ENCODE results near the gene KLK7. TPM values are rescaled to one million over a fixed set of nuclear protein-coding genes. Genes with fewer than 3 reads are reported as not detected.

KLK7 gene
- 100 to 1,000 TPM in 3 of 4 donors, 10 to 100 TPM in 1; 48.3 to 418 (median 218) TPM for total RNA-seq

GRCh38 chr19:50983625-50984292, at the start of gene KLK7:
Gene KLK7, minus strand, starts transcription at chr19:50983917. Its CDS starts 1,518 bp downstream, at chr19:50982399.
- Histone ChIP-seq H3K27me3 (peaks cover 42% of the 10 kb centered on the region), H3K36me3 (no peaks in the 10 kb centered on the region), H3K9me3 (no peaks in the 10 kb centered on the region), H3K4me3 (peak within 1 kb of the TSS; percentile 18), H3K27ac (no peak within 1 kb of the TSS), H3K4me1 (peaks cover 16% of the 10 kb centered on the region)
- DNase-seq (ENCODE audit: low spot score in 2 of 2), result no peak
- no peak for TF ChIP-seq POLR2AphosphoS5 (IDR thresholded peaks at IDR 0.05)
- TF ChIP-seq, protein P1, sequence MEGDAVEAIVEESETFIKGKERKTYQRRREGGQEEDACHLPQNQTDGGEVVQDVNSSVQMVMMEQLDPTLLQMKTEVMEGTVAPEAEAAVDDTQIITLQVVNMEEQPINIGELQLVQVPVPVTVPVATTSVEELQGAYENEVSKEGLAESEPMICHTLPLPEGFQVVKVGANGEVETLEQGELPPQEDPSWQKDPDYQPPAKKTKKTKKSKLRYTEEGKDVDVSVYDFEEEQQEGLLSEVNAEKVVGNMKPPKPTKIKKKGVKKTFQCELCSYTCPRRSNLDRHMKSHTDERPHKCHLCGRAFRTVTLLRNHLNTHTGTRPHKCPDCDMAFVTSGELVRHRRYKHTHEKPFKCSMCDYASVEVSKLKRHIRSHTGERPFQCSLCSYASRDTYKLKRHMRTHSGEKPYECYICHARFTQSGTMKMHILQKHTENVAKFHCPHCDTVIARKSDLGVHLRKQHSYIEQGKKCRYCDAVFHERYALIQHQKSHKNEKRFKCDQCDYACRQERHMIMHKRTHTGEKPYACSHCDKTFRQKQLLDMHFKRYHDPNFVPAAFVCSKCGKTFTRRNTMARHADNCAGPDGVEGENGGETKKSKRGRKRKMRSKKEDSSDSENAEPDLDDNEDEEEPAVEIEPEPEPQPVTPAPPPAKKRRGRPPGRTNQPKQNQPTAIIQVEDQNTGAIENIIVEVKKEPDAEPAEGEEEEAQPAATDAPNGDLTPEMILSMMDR (IDR thresholded peaks at IDR 0.05), result no peak
- TF ChIP-seq POLR2A (IDR thresholded peaks at IDR 0.05), result no peak
- TF ChIP-seq EP300 (IDR thresholded peaks at IDR 0.05), result no peak
- WGBS, result 11% methylated on average over 21 of the region's 28 CpGs

DNA sequence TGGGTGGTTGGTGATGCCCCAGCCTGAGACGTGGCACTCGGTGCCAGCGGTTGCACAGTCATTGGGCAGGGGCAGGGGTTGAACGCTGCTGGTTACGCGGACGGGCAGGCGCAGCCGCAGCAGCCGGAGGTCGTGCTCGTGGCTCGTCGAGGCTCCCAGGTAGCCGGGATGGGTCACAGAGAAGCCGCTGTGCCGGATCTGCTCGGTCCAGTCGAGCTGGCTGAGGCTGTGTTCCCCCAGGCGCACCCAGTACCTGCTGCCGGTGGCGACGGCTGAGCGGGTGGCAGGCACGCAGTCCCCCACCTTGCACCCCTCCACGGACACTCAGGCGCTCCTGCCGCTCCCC, 48.1 kb upstream of the KLK7 start:
- TF ChIP-seq POLR2AphosphoS5 (IDR thresholded peaks at IDR 0.05) (no peak), EP300 (IDR thresholded peaks at IDR 0.05) (no peak), POLR2A (IDR thresholded peaks at IDR 0.05) (no peak)
- TF ChIP-seq, protein P1 (IDR thresholded peaks at IDR 0.05), result no peak
- Histone ChIP-seq H3K4me1 (peaks cover 3% of the 10 kb centered on the region), H3K27ac (no peak overlapping the region), H3K9me3 (no peaks in the 10 kb centered on the region), H3K4me3 (no peak overlapping the region), H3K27me3 (peaks cover 16% of the 10 kb centered on the region), H3K36me3 (no peaks in the 10 kb centered on the region)
- 91% methylated on average over 12 of the region's 28 CpGs for WGBS
- DNase-seq (ENCODE audit: low spot score in 2 of 2), result peak in 1 of 2 donors; percentile 52

DNA sequence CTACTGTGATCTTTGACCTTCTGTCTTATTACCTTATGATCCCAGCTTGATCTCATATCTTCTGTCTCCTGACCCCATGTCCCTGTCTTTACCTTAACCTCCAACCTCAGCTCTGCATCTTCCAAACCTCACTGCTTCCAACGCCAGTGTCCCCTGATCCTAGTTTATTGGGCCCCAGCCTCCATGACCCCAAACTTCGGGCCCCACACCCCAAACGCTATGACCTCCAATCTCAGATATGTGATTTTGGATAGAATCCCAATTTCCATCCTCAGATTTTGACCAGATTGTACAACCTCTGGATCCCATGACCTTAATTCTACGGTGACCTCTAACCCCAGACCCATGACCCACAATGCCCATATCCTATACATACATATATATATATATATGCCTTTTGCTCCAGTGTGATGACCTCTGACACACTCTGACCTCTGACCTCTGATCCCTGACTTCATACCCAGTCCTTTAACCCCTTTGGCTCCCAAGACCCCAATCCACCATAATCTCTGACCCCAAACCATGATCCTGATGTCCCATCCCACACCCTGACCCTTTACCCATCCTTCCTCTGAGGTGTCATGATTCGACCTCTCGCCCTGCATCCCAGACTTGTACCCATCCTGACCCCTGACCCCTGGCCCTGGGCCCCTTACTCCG, 47.6 kb upstream of the KLK7 start:
- TF ChIP-seq EP300 (IDR thresholded peaks at IDR 0.05) (no peak), POLR2A (IDR thresholded peaks at IDR 0.05) (no peak), POLR2AphosphoS5 (IDR thresholded peaks at IDR 0.05) (no peak)
- TF ChIP-seq, protein P1 (IDR thresholded peaks at IDR 0.05), result no peak
- peak in 1 of 2 donors; percentile 18 for DNase-seq (ENCODE audit: low spot score in 2 of 2)
- Histone ChIP-seq H3K9me3 (no peaks in the 10 kb centered on the region), H3K27ac (no peak overlapping the region), H3K36me3 (no peaks in the 10 kb centered on the region), H3K27me3 (peaks cover 18% of the 10 kb centered on the region), H3K4me1 (peaks cover 3% of the 10 kb centered on the region), H3K4me3 (no peak overlapping the region)
- WGBS, result 81% methylated on average over 7 of the region's 7 CpGs

DNA sequence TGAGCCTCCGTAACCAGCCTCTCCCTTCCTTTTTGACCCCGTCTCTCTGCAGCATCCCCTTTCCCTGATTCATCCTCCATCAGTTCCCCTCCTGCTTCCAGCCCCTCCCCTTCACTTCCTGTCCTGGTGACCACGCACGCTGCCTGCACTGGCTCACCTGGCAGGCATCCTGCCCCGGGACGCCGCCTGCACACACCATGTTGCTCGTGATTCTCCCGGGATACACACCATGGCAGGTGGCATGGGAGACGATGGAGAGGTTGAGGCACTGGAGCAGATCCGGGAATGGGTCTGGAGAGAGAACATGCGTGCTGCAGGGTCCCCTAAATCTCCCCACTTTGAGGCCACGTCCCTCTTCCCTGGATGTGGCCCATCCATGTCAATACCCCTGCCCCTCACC, 46.9 kb upstream of the KLK7 start:
- WGBS, result 82% methylated on average over 13 of the region's 13 CpGs
- Histone ChIP-seq H3K4me1 (peaks cover 3% of the 10 kb centered on the region), H3K9me3 (no peaks in the 10 kb centered on the region), H3K36me3 (no peaks in the 10 kb centered on the region), H3K27me3 (peaks cover 23% of the 10 kb centered on the region), H3K4me3 (no peak overlapping the region), H3K27ac (no peak overlapping the region)
- DNase-seq (ENCODE audit: low spot score in 2 of 2), result peak in 1 of 2 donors; percentile 46
- TF ChIP-seq EP300 (IDR thresholded peaks at IDR 0.05) (no peak), POLR2A (IDR thresholded peaks at IDR 0.05) (no peak), POLR2AphosphoS5 (IDR thresholded peaks at IDR 0.05) (no peak)
- TF ChIP-seq, protein P1 (IDR thresholded peaks at IDR 0.05), result no peak

DNA sequence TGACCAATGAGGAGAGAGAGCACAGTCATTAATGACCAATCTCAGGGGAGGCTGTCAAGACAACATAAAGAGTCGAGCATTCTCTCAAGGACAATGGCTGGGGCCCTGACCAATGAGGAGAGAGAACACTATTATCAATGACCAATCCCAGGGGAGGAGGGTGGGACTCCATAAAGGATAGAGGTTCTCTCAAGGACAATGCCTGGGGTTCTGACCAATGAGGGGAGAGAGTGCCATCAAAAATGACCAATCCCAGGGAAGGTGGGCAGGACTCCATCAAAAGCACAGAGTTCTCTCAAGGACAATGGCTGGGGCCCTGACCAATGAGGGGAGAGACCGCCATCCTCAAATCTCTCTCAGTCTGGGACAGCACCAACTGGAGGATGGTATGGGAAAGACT, 46.0 kb upstream of the KLK7 start:
- TF ChIP-seq, protein P1 (IDR thresholded peaks at IDR 0.05), result no peak
- TF ChIP-seq EP300 (IDR thresholded peaks at IDR 0.05), result no peak
- no peak for TF ChIP-seq POLR2AphosphoS5 (IDR thresholded peaks at IDR 0.05)
- no peak for TF ChIP-seq POLR2A (IDR thresholded peaks at IDR 0.05)
- H3K27me3 ChIP-seq, result peaks cover 26% of the 10 kb centered on the region
- 82% methylated on average over 2 of the region's 2 CpGs for WGBS
- DNase-seq (ENCODE audit: low spot score in 2 of 2), result peak in 1 of 2 donors; percentile 10
- H3K9me3 ChIP-seq, result no peaks in the 10 kb centered on the region
- H3K4me3 ChIP-seq, result no peak overlapping the region
- H3K4me1 ChIP-seq, result peaks cover 3% of the 10 kb centered on the region
- no peaks in the 10 kb centered on the region for H3K36me3 ChIP-seq
- no peak overlapping the region for H3K27ac ChIP-seq

All from suprapubic skin (tissue), 4 donors.